ENCODE results near the gene AIP.

Gene AIP

DNA sequence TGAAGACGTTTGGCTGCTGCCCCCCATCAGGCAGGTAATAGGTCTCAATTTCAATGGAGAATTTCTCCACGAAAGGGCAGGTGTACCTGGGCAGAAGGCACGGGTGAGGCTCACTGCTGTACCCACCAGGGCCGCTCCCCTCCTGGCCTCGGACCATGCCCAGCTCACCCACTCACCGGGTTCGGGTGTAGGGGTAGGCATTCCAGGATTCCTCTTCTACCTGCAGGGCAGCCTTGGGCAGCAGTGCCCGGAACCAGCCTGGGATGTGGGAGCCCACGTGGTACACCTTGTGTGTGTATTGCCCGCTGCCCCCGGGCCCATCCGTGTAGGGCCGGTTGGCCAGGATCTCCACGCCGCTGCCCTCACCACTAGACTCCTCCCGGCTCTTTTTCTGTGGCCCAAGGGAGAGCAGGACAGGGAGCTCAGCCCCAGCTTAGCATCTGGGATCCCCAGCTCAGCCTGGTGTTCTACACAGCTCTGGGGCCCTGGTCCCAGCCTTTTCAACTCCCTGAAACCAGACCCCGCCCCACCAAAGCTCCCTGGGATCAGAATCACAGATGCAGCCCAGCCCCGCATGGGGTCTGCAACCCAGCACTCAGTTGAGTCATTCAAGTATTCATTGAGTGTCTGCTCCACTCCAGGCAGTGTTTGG, 19.6 kb downstream of the AIP start:
- POLR2A ChIA-PET: no interaction called here
- no peaks in the 10 kb centered on the region for H3K9me3 ChIP-seq (ENCODE audit: control insufficient read depth, insufficient read depth, low read depth, low read length)
- CTCF ChIA-PET: interaction anchor here (0.6 to 0.8 kb wide), 2 partner anchors 9 to 44 kb away, joined by 3 to 4 read pairs; no protein-coding TSS in a partner anchor
- no peaks in the 10 kb centered on the region for H3K4me1 ChIP-seq (ENCODE audit: control insufficient read depth, insufficient read depth, low read length)
- no peak overlapping the region for H3K4me3 ChIP-seq (ENCODE audit: low read depth, low read length)
- TF ChIP-seq, protein P1, sequence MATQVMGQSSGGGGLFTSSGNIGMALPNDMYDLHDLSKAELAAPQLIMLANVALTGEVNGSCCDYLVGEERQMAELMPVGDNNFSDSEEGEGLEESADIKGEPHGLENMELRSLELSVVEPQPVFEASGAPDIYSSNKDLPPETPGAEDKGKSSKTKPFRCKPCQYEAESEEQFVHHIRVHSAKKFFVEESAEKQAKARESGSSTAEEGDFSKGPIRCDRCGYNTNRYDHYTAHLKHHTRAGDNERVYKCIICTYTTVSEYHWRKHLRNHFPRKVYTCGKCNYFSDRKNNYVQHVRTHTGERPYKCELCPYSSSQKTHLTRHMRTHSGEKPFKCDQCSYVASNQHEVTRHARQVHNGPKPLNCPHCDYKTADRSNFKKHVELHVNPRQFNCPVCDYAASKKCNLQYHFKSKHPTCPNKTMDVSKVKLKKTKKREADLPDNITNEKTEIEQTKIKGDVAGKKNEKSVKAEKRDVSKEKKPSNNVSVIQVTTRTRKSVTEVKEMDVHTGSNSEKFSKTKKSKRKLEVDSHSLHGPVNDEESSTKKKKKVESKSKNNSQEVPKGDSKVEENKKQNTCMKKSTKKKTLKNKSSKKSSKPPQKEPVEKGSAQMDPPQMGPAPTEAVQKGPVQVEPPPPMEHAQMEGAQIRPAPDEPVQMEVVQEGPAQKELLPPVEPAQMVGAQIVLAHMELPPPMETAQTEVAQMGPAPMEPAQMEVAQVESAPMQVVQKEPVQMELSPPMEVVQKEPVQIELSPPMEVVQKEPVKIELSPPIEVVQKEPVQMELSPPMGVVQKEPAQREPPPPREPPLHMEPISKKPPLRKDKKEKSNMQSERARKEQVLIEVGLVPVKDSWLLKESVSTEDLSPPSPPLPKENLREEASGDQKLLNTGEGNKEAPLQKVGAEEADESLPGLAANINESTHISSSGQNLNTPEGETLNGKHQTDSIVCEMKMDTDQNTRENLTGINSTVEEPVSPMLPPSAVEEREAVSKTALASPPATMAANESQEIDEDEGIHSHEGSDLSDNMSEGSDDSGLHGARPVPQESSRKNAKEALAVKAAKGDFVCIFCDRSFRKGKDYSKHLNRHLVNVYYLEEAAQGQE (tag by site-specific recombination; IDR thresholded peaks at IDR 0.05): no peak
- TF ChIP-seq ZNF132 (tag by site-specific recombination; IDR thresholded peaks at IDR 0.05; ENCODE audit: borderline replicate concordance) (no peak), ZSCAN23 (tag by site-specific recombination; IDR thresholded peaks at IDR 0.05) (no peak), ZNF501 (tag by site-specific recombination; IDR thresholded peaks at IDR 0.05) (no peak), ZFP3 (tag by site-specific recombination; IDR thresholded peaks at IDR 0.05; ENCODE audit: low read depth) (no peak), ZNF19 (tag by site-specific recombination; IDR thresholded peaks at IDR 0.05; ENCODE audit: low read depth) (no peak), ZNF292 (tag by site-specific recombination; IDR thresholded peaks at IDR 0.05; ENCODE audit: borderline replicate concordance, low read depth) (no peak), ZNF423 (tag by site-specific recombination; IDR thresholded peaks at IDR 0.05) (no peak)
- H3K27ac ChIP-seq (ENCODE audit: extremely low read depth, low read depth, low read length): no peak overlapping the region
- peaks cover 0 to 57% of the 10 kb centered on the region in 2 experiments; a peak in 1 of 3 replicates for H3K36me3 ChIP-seq (ENCODE audit: control insufficient read depth in 2 of 2, insufficient read depth in 1 of 2, low read length in 2 of 2)

DNA sequence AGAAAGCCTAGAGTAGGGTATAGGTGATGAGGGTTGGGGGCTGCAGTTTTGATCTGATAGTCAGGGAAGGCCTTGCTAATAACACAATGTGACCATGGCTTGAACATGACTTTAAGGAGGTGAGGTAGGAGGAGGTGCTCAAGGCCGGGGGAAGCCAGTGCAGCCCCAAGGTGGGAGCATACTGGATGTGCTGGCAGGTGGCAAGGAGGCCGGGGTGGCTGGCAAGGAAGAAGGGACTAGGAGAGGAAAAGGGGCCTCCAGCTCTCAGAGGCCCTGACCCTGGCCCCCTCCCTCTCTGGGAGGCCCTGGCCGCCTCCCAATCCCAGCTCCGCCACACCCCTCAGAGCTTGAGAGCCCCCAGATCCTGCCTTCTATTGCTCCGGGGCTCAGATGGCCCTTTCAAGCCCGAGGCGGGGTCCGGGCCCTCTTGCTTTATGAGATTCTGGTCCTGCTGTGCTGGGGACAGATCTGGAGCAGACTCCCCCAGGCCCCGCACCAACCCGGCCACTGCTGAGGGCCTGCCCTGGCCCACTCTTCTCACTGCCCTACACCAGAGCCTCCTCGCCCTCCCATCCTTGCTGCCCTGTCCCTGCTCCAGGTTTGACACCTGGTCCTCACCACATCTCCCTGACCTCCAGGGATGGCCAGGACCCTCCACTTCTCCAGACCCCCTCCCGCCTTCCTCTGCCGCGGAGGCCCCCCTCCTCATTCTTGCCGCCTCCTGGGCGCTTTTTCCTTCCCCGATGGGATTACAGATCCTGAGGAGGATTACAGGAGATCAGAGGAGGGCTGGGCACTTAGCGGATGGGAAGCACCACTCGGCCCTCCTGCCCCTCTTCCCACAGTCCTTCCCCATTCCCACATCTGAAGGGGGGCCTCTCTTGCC, 20.5 kb downstream of the AIP start:
- peak overlapping the region; percentile 61 for H3K4me3 ChIP-seq (ENCODE audit: low read depth, low read length)
- H3K4me1 ChIP-seq (ENCODE audit: control insufficient read depth, insufficient read depth, low read length): no peaks in the 10 kb centered on the region
- no peak overlapping the region for H3K27ac ChIP-seq (ENCODE audit: extremely low read depth, low read depth, low read length)
- POLR2A ChIA-PET: interaction anchor here (2.2 kb wide), 1 partner anchor 102 kb away, joined by 12 read pairs; the partner anchor contains the start of gene PPP1CA
- H3K9me3 ChIP-seq (ENCODE audit: control insufficient read depth, insufficient read depth, low read depth, low read length): no peaks in the 10 kb centered on the region
- CTCF ChIA-PET: interaction anchor here (0.6 to 0.7 kb wide), 2 partner anchors 44 to 151 kb away, joined by 3 to 4 read pairs; no protein-coding TSS in a partner anchor
- H3K36me3 ChIP-seq (ENCODE audit: control insufficient read depth in 2 of 2, insufficient read depth in 1 of 2, low read length in 2 of 2): peaks cover 0 to 48% of the 10 kb centered on the region in 2 experiments; a peak in 1 of 3 replicates
- TF ChIP-seq ZSCAN23 (tag by site-specific recombination; IDR thresholded peaks at IDR 0.05) (no peak), ZNF184 (tag by site-specific recombination; IDR thresholded peaks at IDR 0.05) (no peak), ZNF10 (tag by site-specific recombination; IDR thresholded peaks at IDR 0.05) (peak; percentile 84), ZNF529 (tag by site-specific recombination; IDR thresholded peaks at IDR 0.05; ENCODE audit: insufficient replicate concordance) (no peak), ZBTB48 (tag by site-specific recombination; IDR thresholded peaks at IDR 0.05) (no peak), ZNF221 (tag by site-specific recombination; IDR thresholded peaks at IDR 0.05; ENCODE audit: borderline replicate concordance) (no peak), ZNF654 (tag by site-specific recombination; IDR thresholded peaks at IDR 0.05; ENCODE audit: low read depth) (no peak)
- TF ChIP-seq, protein P2, sequence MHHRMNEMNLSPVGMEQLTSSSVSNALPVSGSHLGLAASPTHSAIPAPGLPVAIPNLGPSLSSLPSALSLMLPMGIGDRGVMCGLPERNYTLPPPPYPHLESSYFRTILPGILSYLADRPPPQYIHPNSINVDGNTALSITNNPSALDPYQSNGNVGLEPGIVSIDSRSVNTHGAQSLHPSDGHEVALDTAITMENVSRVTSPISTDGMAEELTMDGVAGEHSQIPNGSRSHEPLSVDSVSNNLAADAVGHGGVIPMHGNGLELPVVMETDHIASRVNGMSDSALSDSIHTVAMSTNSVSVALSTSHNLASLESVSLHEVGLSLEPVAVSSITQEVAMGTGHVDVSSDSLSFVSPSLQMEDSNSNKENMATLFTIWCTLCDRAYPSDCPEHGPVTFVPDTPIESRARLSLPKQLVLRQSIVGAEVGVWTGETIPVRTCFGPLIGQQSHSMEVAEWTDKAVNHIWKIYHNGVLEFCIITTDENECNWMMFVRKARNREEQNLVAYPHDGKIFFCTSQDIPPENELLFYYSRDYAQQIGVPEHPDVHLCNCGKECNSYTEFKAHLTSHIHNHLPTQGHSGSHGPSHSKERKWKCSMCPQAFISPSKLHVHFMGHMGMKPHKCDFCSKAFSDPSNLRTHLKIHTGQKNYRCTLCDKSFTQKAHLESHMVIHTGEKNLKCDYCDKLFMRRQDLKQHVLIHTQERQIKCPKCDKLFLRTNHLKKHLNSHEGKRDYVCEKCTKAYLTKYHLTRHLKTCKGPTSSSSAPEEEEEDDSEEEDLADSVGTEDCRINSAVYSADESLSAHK (tag by site-specific recombination; IDR thresholded peaks at IDR 0.05): no peak

Data from HEK293 (cell line).